GM12891 (cell line): ENCODE results near the gene C4orf51.

Experiments used
- PAX5 ChIP-seq: IDR thresholded peaks from 2 replicates; pipeline ENCODE4 v1.6.1; 2011; ENCODE audit warnings: low read length, moderate library complexity, mild to moderate bottlenecking; ENCODE audit not compliant: insufficient read depth, severe bottlenecking
- POLR2A ChIP-seq: IDR thresholded peaks from 2 replicates; pipeline ENCODE4 v1.6.1; 2011; ENCODE audit warnings: low read depth, low read length, control low read depth
- POLR2AphosphoS5 ChIP-seq: IDR thresholded peaks from 2 replicates; pipeline ENCODE4 v1.6.1; 2011; ENCODE audit warnings: low read depth, low read length, control low read depth
- POU2F2 ChIP-seq: IDR thresholded peaks from 2 replicates; pipeline ENCODE4 v1.6.1; 2011; ENCODE audit warnings: low read depth, mild to moderate bottlenecking, control low read depth, low read length, moderate library complexity
- SPI1 ChIP-seq: IDR thresholded peaks from 2 replicates; pipeline ENCODE4 v1.6.1; 2011; ENCODE audit warnings: low read depth, low read length, control low read depth
- TAF1 ChIP-seq: IDR thresholded peaks from 2 replicates; pipeline ENCODE4 v1.6.1; 2011; ENCODE audit warnings: low read depth, low read length, control low read depth

- TF ChIP-seq POLR2AphosphoS5 (no peak), POLR2A (no peak), PAX5 (no peak), TAF1 (no peak), SPI1 (no peak), POU2F2 (no peak)
Measured at GRCh38 chr4:145722561-145722960, 42.6 kb downstream of the C4orf51 start.
